Osteocyte (in vitro differentiated cells): ENCODE results near the gene OR10P1. TPM values are rescaled to one million over a fixed set of nuclear protein-coding genes. Genes with fewer than 3 reads are reported as not detected.

Experiments
- DNase-seq: peaks from one replicate; pipeline ENCODE4 v3.0.0; 2021; ENCODE audit warnings: mixed read lengths; ENCODE audit not compliant: unreplicated experiment; ENCODE audit errors: extremely low spot score
- H3K27ac Mint-ChIP-seq: one replicate; pipeline ENCODE4 v1.8.0; 2021; ENCODE audit warnings: mild to moderate bottlenecking, mixed read lengths; ENCODE audit not compliant: unreplicated experiment
- H3K27me3 Mint-ChIP-seq: one replicate; pipeline ENCODE4 v1.8.0; 2021; ENCODE audit warnings: mixed read lengths; ENCODE audit not compliant: unreplicated experiment
- H3K36me3 Mint-ChIP-seq: one replicate; pipeline ENCODE4 v1.8.0; 2021; ENCODE audit warnings: mixed read lengths; ENCODE audit not compliant: unreplicated experiment
- H3K4me1 Mint-ChIP-seq: one replicate; pipeline ENCODE4 v1.8.0; 2021; ENCODE audit warnings: mixed read lengths; ENCODE audit not compliant: unreplicated experiment
- H3K4me3 Mint-ChIP-seq: one replicate; pipeline ENCODE4 v1.8.0; 2021; ENCODE audit warnings: mild to moderate bottlenecking, moderate library complexity, mixed read lengths; ENCODE audit not compliant: unreplicated experiment
- H3K9me3 Mint-ChIP-seq: one replicate; pipeline ENCODE4 v1.8.0; 2021; ENCODE audit warnings: mixed read lengths; ENCODE audit not compliant: unreplicated experiment
- total RNA-seq: library from RNA; stranded (reverse); gene quantifications from 2 replicates; pipeline ENCODE4 v1.2.1, GENCODE V29; 2021
- TF ChIP-seq, protein P1 (sequence below): fragments of 200-600 bp; sonication (generic); IDR thresholded peaks from 2 replicates; pipeline ENCODE4 v1.5.0; 2021; ENCODE audit warnings: antibody characterized with exemption, mild to moderate bottlenecking, moderate library complexity

Gene OR10P1
- total RNA-seq, 1 donor from 2014 or later, result not detected

DNA sequence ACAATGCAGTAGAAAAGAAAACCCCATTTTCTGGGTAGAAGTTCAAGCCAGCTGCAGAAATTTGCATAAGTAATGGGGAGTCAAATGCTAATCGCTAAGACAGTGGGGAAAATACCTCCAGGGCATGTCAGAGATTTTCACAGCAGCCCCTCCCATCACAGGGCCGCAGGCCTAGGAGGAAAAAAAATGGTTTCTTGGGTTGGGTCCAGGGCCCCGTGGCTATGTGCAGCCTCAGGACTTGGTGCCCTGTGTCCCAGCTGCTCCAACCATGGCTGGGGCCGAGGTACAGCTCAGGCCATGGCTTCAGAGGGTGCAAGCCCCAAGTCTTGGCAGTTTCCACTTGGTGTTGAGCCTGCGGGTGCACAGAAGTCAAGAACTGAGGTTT, 14.6 kb downstream of the OR10P1 start:
- Mint-ChIP-seq H3K9me3 (no peaks in the 10 kb centered on the region), H3K27me3 (peaks cover 5% of the 10 kb centered on the region), H3K4me1 (no peaks in the 10 kb centered on the region), H3K4me3 (no peak overlapping the region), H3K27ac (no peak overlapping the region), H3K36me3 (no peaks in the 10 kb centered on the region)
- no peak for DNase-seq
- TF ChIP-seq, protein P1, sequence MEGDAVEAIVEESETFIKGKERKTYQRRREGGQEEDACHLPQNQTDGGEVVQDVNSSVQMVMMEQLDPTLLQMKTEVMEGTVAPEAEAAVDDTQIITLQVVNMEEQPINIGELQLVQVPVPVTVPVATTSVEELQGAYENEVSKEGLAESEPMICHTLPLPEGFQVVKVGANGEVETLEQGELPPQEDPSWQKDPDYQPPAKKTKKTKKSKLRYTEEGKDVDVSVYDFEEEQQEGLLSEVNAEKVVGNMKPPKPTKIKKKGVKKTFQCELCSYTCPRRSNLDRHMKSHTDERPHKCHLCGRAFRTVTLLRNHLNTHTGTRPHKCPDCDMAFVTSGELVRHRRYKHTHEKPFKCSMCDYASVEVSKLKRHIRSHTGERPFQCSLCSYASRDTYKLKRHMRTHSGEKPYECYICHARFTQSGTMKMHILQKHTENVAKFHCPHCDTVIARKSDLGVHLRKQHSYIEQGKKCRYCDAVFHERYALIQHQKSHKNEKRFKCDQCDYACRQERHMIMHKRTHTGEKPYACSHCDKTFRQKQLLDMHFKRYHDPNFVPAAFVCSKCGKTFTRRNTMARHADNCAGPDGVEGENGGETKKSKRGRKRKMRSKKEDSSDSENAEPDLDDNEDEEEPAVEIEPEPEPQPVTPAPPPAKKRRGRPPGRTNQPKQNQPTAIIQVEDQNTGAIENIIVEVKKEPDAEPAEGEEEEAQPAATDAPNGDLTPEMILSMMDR, result no peak

DNA sequence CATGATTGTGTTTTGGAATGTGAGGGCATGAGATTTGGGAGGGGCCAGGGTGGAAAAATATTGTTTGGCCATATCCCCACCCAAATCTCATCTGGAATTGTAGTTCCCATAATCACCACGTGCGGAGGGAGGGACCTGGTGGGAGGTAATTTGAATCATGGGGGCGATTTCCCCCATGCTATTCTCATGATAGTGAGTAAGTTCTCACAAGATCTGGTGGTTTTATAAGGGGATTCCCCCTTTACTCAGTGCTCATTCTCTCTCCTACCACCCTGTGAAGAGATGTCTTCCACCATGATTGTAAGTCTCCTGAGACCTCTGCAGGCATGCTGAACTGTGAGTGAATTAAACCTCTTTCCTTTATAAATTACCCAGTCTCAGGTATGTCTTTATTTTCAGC, 15.7 kb downstream of the OR10P1 start:
- no peak for DNase-seq
- H3K4me3 Mint-ChIP-seq, result no peak overlapping the region
- H3K27me3 Mint-ChIP-seq, result peaks cover 16% of the 10 kb centered on the region
- H3K9me3 Mint-ChIP-seq, result no peaks in the 10 kb centered on the region
- no peak overlapping the region for H3K27ac Mint-ChIP-seq
- H3K4me1 Mint-ChIP-seq, result no peaks in the 10 kb centered on the region
- TF ChIP-seq, protein P1, result no peak
- no peaks in the 10 kb centered on the region for H3K36me3 Mint-ChIP-seq

GRCh38 chr12:55653031-55653430, 16.3 kb downstream of the OR10P1 start:
- no peaks in the 10 kb centered on the region for H3K4me1 Mint-ChIP-seq
- H3K36me3 Mint-ChIP-seq, result no peaks in the 10 kb centered on the region
- DNase-seq, result no peak
- H3K27me3 Mint-ChIP-seq, result peaks cover 23% of the 10 kb centered on the region
- no peak overlapping the region for H3K27ac Mint-ChIP-seq
- TF ChIP-seq, protein P1, result no peak
- H3K4me3 Mint-ChIP-seq, result no peak overlapping the region
- H3K9me3 Mint-ChIP-seq, result no peaks in the 10 kb centered on the region

GRCh38 chr12:55654511-55655214, 18.0 kb downstream of the OR10P1 start:
- Mint-ChIP-seq H3K4me3 (no peak overlapping the region), H3K27me3 (peaks cover 35% of the 10 kb centered on the region), H3K36me3 (no peaks in the 10 kb centered on the region), H3K4me1 (no peaks in the 10 kb centered on the region), H3K9me3 (no peaks in the 10 kb centered on the region), H3K27ac (no peak overlapping the region)
- TF ChIP-seq, protein P1, result no peak
- DNase-seq, result no peak

- Mint-ChIP-seq H3K4me1 (no peaks in the 10 kb centered on the region), H3K4me3 (no peak overlapping the region), H3K27ac (no peak overlapping the region), H3K36me3 (no peaks in the 10 kb centered on the region), H3K27me3 (peaks cover 48% of the 10 kb centered on the region), H3K9me3 (no peaks in the 10 kb centered on the region)
- TF ChIP-seq, protein P1, result no peak
- DNase-seq, result no peak
Observed at GRCh38 chr12:55657212-55657611, 20.5 kb downstream of the OR10P1 start.
